HG03442 (cell line): ENCODE measurements around the gene NELFB.

Experiments used
- ATAC-seq: cut with Tn5 transposase; IDR thresholded peaks from one replicate; pipeline ENCODE4 v1.9.1; 2021; ENCODE audit warnings: mild to moderate bottlenecking, moderate library complexity; ENCODE audit not compliant: unreplicated experiment

The NELFB gene

GRCh38 chr9:137280474-137281344 is 25.6 kb downstream of the NELFB start:
- ATAC-seq: no peak

GRCh38 chr9:137281345-137282116 is 26.4 kb downstream of the NELFB start:
- ATAC-seq: no peak

GRCh38 chr9:137286975-137287383 is 31.9 kb downstream of the NELFB start:
- no peak for ATAC-seq

GRCh38 chr9:137293094-137293481 is 38.0 kb downstream of the NELFB start:
- ATAC-seq: no peak

GRCh38 chr9:137293482-137294090 is 38.5 kb downstream of the NELFB start:
- ATAC-seq: no peak

- ATAC-seq: no peak
These were observed 39.1 kb downstream of the NELFB start for GRCh38 chr9:137294091-137294680.

GRCh38 chr9:137294681-137295237 is 39.6 kb downstream of the NELFB start:
- no peak for ATAC-seq

- peak; percentile 54 for ATAC-seq
These were observed 40.2 kb downstream of the NELFB start for GRCh38 chr9:137295238-137295811.

- ATAC-seq: no peak
These were observed 40.9 kb downstream of the NELFB start for GRCh38 chr9:137295849-137296669.

GRCh38 chr9:137296670-137297664 is 41.8 kb downstream of the NELFB start:
- ATAC-seq: no peak

- no peak for ATAC-seq
These were observed 42.8 kb downstream of the NELFB start for GRCh38 chr9:137297966-137298365.

GRCh38 chr9:137298401-137299202 is 43.5 kb downstream of the NELFB start:
- ATAC-seq: no peak

GRCh38 chr9:137299203-137299565 is 44.1 kb downstream of the NELFB start:
- ATAC-seq: no peak

- no peak for ATAC-seq
These were observed 44.8 kb downstream of the NELFB start for GRCh38 chr9:137299938-137300337.

- no peak for ATAC-seq
These were observed 45.5 kb downstream of the NELFB start for GRCh38 chr9:137300567-137301080.

GRCh38 chr9:137301081-137301947 is 46.2 kb downstream of the NELFB start:
- no peak for ATAC-seq

- ATAC-seq: peak; percentile 59
These were observed 47.0 kb downstream of the NELFB start, which contains the start of gene NRARP for GRCh38 chr9:137302118-137302448. Gene NRARP, minus strand, starts transcription at chr9:137302271. Its CDS starts 343 bp downstream, at chr9:137301928.
